ENCODE results near the gene KIF5B.

DNA sequence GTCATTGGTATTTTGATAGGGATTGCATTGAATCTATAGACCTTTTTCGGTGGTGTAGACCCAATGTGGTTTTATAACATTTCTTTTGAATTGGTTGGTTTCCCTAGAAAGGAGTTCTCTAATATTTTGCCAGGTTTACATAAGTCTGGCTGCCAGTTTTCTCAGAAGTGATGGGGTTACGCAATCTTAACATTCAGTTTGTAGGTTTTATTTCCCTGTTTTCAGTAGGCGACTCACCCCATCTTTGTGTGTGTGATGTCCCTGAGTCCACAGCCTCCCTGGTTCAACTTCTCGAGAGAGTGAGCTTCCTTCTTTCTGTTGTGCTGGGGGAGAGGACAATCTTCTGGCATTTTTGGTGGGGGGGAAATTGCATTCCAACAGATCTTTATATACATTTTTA is 9.6 kb upstream of the KIF5B start:
- TF ChIP-seq, protein P1, sequence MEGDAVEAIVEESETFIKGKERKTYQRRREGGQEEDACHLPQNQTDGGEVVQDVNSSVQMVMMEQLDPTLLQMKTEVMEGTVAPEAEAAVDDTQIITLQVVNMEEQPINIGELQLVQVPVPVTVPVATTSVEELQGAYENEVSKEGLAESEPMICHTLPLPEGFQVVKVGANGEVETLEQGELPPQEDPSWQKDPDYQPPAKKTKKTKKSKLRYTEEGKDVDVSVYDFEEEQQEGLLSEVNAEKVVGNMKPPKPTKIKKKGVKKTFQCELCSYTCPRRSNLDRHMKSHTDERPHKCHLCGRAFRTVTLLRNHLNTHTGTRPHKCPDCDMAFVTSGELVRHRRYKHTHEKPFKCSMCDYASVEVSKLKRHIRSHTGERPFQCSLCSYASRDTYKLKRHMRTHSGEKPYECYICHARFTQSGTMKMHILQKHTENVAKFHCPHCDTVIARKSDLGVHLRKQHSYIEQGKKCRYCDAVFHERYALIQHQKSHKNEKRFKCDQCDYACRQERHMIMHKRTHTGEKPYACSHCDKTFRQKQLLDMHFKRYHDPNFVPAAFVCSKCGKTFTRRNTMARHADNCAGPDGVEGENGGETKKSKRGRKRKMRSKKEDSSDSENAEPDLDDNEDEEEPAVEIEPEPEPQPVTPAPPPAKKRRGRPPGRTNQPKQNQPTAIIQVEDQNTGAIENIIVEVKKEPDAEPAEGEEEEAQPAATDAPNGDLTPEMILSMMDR (IDR thresholded peaks at IDR 0.05) = no peak
- no peak for TF ChIP-seq POLR2AphosphoS5 (IDR thresholded peaks at IDR 0.05)
